ENCODE measurements around the gene PLPP1.

PLPP1 gene

DNA sequence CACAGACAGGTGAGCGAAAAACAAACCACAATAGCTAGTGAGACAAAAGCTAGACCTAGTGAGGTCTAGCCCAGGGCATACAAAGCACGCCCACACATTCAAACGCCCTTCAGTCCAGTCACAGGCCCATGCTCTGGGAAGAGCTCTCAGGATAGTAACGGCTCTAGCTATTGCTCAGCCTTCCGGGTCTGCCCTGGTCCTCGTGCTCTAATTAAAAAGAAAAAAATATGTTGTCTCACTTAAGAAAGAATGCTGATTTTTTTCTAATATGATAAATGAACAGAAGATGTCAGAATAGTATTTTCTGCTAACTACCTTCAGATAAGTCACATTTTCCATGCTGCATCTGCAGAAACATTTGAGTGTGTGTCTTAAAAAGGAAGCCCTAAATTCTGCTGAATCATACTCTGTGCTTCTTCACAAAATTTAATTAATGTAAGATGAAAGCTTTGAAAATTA, 94.5 kb downstream of the PLPP1 start:
- TF ChIP-seq CTCF (IDR thresholded peaks at IDR 0.05; ENCODE audit: insufficient read depth, low read length) (no peak), POLR2AphosphoS5 (IDR thresholded peaks at IDR 0.05; ENCODE audit: low read depth) (no peak), GABPA (IDR thresholded peaks at IDR 0.05; ENCODE audit: low read depth) (no peak), SPI1 (IDR thresholded peaks at IDR 0.05; ENCODE audit: borderline replicate concordance, low read depth) (no peak)
- TF ChIP-seq, protein P1, sequence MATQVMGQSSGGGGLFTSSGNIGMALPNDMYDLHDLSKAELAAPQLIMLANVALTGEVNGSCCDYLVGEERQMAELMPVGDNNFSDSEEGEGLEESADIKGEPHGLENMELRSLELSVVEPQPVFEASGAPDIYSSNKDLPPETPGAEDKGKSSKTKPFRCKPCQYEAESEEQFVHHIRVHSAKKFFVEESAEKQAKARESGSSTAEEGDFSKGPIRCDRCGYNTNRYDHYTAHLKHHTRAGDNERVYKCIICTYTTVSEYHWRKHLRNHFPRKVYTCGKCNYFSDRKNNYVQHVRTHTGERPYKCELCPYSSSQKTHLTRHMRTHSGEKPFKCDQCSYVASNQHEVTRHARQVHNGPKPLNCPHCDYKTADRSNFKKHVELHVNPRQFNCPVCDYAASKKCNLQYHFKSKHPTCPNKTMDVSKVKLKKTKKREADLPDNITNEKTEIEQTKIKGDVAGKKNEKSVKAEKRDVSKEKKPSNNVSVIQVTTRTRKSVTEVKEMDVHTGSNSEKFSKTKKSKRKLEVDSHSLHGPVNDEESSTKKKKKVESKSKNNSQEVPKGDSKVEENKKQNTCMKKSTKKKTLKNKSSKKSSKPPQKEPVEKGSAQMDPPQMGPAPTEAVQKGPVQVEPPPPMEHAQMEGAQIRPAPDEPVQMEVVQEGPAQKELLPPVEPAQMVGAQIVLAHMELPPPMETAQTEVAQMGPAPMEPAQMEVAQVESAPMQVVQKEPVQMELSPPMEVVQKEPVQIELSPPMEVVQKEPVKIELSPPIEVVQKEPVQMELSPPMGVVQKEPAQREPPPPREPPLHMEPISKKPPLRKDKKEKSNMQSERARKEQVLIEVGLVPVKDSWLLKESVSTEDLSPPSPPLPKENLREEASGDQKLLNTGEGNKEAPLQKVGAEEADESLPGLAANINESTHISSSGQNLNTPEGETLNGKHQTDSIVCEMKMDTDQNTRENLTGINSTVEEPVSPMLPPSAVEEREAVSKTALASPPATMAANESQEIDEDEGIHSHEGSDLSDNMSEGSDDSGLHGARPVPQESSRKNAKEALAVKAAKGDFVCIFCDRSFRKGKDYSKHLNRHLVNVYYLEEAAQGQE (IDR thresholded peaks at IDR 0.05; ENCODE audit: insufficient replicate concordance, low read depth) = no peak
- DNase-seq (ENCODE audit: low read depth in 1 of 2, low spot score in 1 of 2) = peak in 1 of 2 experiments; percentile 7
- no peaks in the 10 kb centered on the region for H3K27me3 ChIP-seq (ENCODE audit: insufficient read depth, poor library complexity, severe bottlenecking)
- H3K27ac ChIP-seq (replicated peaks) = 0 out of 2 replicates have a peak overlapping the region, but pooled peaks have one; percentile 27
- no peak overlapping the region for H3K4me3 ChIP-seq (replicated peaks; ENCODE audit: insufficient read depth, low read length)

DNA sequence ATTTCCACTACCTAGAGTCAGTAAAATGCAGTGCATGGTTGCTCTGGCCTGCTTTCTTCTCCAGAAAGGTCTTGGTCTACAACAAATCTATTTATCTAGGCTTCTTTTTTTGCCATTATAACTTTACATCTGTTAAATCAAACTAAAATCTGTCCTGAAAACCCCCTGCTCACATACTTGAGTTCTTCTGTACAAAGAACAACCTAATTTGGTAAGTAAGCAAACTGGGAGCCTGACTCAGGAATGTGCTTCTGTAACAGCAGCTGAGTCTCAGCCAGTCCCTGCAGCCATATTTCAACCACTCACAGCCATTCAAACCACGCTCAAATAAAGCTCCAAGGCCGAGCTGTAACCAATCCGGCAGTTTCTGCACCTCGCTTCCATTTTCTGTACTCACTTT, 95.8 kb downstream of the PLPP1 start:
- Histone ChIP-seq H3K27ac (replicated peaks) (no peak overlapping the region), H3K4me3 (replicated peaks; ENCODE audit: insufficient read depth, low read length) (no peak overlapping the region), H3K27me3 (ENCODE audit: insufficient read depth, poor library complexity, severe bottlenecking) (no peaks in the 10 kb centered on the region)
- no peak for TF ChIP-seq POLR2AphosphoS5 (IDR thresholded peaks at IDR 0.05; ENCODE audit: low read depth)
- no peak for TF ChIP-seq SPI1 (IDR thresholded peaks at IDR 0.05; ENCODE audit: borderline replicate concordance, low read depth)
- no peak for TF ChIP-seq CTCF (IDR thresholded peaks at IDR 0.05; ENCODE audit: insufficient read depth, low read length)
- TF ChIP-seq, protein P1 (IDR thresholded peaks at IDR 0.05; ENCODE audit: insufficient replicate concordance, low read depth) = no peak
- TF ChIP-seq GABPA (IDR thresholded peaks at IDR 0.05; ENCODE audit: low read depth) = no peak
- DNase-seq (ENCODE audit: low read depth in 1 of 2, low spot score in 1 of 2) = no peak

- Histone ChIP-seq H3K27ac (replicated peaks) (no peak overlapping the region), H3K27me3 (ENCODE audit: insufficient read depth, poor library complexity, severe bottlenecking) (no peaks in the 10 kb centered on the region), H3K4me3 (replicated peaks; ENCODE audit: insufficient read depth, low read length) (no peak overlapping the region)
- DNase-seq (ENCODE audit: low read depth in 1 of 2, low spot score in 1 of 2) = no peak
- TF ChIP-seq CTCF (IDR thresholded peaks at IDR 0.05; ENCODE audit: insufficient read depth, low read length) = no peak
- TF ChIP-seq, protein P1 (IDR thresholded peaks at IDR 0.05; ENCODE audit: insufficient replicate concordance, low read depth) = no peak
- no peak for TF ChIP-seq SPI1 (IDR thresholded peaks at IDR 0.05; ENCODE audit: borderline replicate concordance, low read depth)
- no peak for TF ChIP-seq GABPA (IDR thresholded peaks at IDR 0.05; ENCODE audit: low read depth)
- no peak for TF ChIP-seq POLR2AphosphoS5 (IDR thresholded peaks at IDR 0.05; ENCODE audit: low read depth)
Observed at GRCh38 chr5:55437859-55438206, 96.9 kb downstream of the PLPP1 start.
